ENCODE data around the gene XYLB. TPM values are rescaled to one million over a fixed set of nuclear protein-coding genes. Genes with fewer than 3 reads are reported as not detected.
"Not testable (repeated sequence)": the region's sequence is repeated elsewhere in the genome, so short reads cannot be mapped to it uniquely, and the experiment has no call there.

The XYLB gene
- total and polyA plus RNA-seq, 3 experiments from 2014 or later, result 0.15 to 6.2 (median 5.7) TPM

DNA sequence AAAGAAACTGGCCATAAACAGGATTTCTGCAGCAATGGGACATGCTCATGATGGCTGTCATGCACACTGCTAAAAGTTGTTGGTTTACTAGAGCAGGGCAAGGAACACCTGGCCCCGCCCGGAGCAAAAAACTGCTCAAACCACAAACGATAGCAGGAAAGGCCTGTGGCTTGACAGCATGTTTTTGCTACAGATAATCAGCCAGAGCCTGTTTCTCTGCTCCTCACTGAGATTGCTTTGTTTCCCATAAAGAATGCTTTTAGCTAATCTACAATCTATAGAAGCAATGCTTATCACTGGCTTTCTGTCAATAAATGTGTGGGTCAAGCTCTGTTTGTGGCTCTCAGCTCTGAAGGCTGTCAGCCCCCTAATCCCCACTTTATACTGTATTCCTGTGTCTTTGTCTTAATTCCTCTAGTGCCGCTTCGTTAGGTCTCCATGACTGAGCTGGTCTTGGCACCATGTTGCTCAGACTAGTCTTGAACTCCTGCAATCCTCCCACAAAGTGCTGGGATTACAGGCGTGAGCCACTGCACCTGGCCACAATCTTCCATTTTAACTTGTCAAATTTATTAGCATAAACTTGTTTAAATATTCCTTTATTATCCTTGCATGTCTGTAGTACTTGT lies 80.3 kb downstream of the XYLB start:
- H3K36me3 Mint-ChIP-seq; H3K27me3 Mint-ChIP-seq; H3K9me3 ChIP-seq (ENCODE audit: low read length); H3K27me3 ChIP-seq (ENCODE audit: insufficient read depth, low read length, poor library complexity, severe bottlenecking); H3K36me3 ChIP-seq (ENCODE audit: insufficient read depth, low read length); H3K27ac ChIP-seq (ENCODE audit: low read depth, low read length); POLR2A ChIA-PET; H3K9me3 Mint-ChIP-seq: not testable (repeated sequence)
- peaks cover 30% of the 10 kb centered on the region for H3K4me1 ChIP-seq (ENCODE audit: insufficient read depth, low read length)
- DNase-seq, result peak in 3 of 5 donors; percentile 14 to 50 (median 36)
- CTCF ChIA-PET, result interaction anchor here (1.3 to 2.1 kb wide), 3 partner anchors 28 to 80 kb away, joined by 5 to 9 read pairs (median 5); partner anchors contain the start of gene XYLB
- H3K4me1 Mint-ChIP-seq, result peaks cover 26 to 49% (median 46%) of the 10 kb centered on the region in 3 donors
- H3K4me3 Mint-ChIP-seq, result peak overlapping the region in 6 of 7 donors; percentile 35 to 80 (median 54)
- peak overlapping the region; percentile 48 for H3K4me3 ChIP-seq (ENCODE audit: low read length)
- peak overlapping the region in 5 of 8 donors; percentile 27 to 86 (median 51) for H3K27ac Mint-ChIP-seq

DNA sequence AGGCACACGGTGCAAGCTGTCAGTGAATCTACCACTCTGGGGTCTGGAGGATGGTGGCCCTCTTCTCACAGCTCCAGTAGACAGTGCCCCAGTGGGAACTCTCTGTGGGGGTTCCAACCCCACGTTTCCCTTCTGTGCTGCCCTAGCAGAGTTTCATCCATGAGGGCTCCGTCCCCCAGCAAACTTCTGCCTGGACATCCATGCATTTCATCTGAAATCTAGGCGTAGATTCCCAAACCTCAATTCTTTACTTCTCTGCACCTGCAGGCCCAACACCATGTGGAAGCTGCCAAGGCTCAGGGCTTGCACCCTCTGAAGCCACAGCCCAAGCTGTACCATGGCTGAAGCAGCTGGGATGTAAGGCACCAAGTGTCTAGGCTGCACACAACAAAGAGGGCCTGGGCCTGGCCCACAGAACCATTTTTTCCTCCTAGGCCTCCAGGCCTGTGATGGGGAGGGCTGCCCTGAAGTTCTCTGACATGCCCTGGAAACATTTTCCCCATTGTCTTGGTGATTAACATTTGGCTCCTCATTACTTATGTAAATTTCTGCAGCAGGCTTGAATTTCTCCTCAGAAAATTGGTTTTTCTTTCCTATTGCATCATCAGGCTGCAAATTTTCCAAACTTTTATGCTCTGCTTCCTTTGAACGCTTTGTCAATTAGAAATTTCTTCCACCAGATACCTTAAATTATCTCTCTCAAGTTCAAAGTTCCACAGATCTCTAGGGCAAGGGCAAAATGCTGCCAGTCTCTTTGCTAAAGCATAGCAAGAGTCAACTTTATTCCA lies 86.5 kb downstream of the XYLB start:
- POLR2A ChIA-PET; H3K27ac ChIP-seq (ENCODE audit: low read depth, low read length); H3K27me3 ChIP-seq (ENCODE audit: insufficient read depth, low read length, poor library complexity, severe bottlenecking); H3K36me3 ChIP-seq (ENCODE audit: insufficient read depth, low read length); H3K27me3 Mint-ChIP-seq; H3K4me3 ChIP-seq (ENCODE audit: low read length); DNase-seq; H3K4me3 Mint-ChIP-seq: not testable (repeated sequence)
- peak overlapping the region in 1 of 8 donors; percentile 21 for H3K27ac Mint-ChIP-seq
- H3K36me3 Mint-ChIP-seq, result peaks cover 1 to 35% (median 7%) of the 10 kb centered on the region in 3 donors
- H3K9me3 Mint-ChIP-seq, result peaks cover 23 to 45% (median 42%) of the 10 kb centered on the region in 5 donors
- CTCF ChIA-PET, result interaction anchor here (0.9 kb wide), 1 partner anchor 25 kb away, joined by 3 read pairs; no protein-coding TSS in a partner anchor
- H3K4me1 Mint-ChIP-seq, result peaks cover 7 to 15% (median 14%) of the 10 kb centered on the region in 3 donors
- Histone ChIP-seq H3K4me1 (ENCODE audit: insufficient read depth, low read length) (peaks cover 10% of the 10 kb centered on the region), H3K9me3 (ENCODE audit: low read length) (peaks cover 16% of the 10 kb centered on the region)

DNA sequence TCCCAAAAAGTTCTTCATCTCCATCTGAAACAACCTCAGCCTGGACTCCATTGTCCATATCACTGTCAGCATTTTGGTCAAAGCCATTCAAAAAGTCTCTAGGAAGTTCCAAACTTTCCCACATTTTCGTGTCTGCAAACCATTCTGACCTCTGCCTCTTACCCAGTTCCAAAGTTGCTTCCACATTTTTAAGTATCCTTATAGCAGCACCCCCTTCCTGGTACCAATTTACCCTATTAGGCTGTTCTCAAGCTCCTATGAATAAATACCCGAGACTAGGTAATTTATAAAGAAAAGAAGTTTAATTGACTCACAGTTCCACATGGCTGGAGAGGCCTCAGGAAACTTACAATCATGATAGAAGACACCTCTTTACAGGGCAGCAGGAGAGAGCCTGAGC lies 87.1 kb downstream of the XYLB start:
- H3K27ac ChIP-seq (ENCODE audit: low read depth, low read length); CTCF ChIA-PET; H3K27me3 ChIP-seq (ENCODE audit: insufficient read depth, low read length, poor library complexity, severe bottlenecking); DNase-seq; H3K4me3 ChIP-seq (ENCODE audit: low read length); POLR2A ChIA-PET; H3K4me3 Mint-ChIP-seq; H3K27me3 Mint-ChIP-seq; H3K27ac Mint-ChIP-seq; H3K36me3 ChIP-seq (ENCODE audit: insufficient read depth, low read length): not testable (repeated sequence)
- H3K36me3 Mint-ChIP-seq, result peaks cover 1 to 35% (median 7%) of the 10 kb centered on the region in 3 donors
- Histone ChIP-seq H3K4me1 (ENCODE audit: insufficient read depth, low read length) (peaks cover 11% of the 10 kb centered on the region), H3K9me3 (ENCODE audit: low read length) (peaks cover 20% of the 10 kb centered on the region)
- H3K9me3 Mint-ChIP-seq, result peaks cover 23 to 45% (median 44%) of the 10 kb centered on the region in 5 donors
- H3K4me1 Mint-ChIP-seq, result peaks cover 6 to 15% (median 14%) of the 10 kb centered on the region in 3 donors

DNA sequence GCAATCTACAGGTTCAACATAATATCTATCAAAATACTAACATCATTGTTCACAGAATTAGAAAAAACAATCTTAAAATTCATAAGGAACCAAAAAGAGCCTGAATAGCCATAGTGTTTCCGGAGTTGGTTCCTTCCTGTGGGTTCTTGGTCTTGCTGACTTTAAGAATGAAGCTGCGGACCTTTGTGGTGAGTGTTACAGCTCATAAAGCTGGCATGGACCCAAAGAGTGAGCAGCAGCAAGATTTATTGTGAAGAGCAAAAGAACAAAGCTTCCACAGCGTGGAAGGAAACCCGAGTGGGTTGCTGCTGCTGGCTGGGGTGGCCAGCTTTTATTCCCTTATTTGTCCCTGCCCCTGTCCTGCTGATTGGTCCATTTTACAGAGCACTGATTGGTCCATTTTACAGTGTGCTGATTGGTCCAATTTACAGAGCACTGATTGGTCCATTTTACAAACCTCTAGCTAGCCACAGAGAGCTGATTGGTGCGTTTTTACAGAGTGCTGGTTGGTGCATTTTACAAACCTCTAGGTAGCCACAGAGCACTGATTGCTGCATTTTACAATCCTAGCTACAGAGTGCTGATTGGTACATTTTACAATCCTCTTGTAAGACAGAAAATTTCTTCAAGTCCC lies 92.0 kb downstream of the XYLB start:
- Mint-ChIP-seq H3K9me3 (peaks cover 11 to 33% (median 24%) of the 10 kb centered on the region in 5 donors), H3K36me3 (peaks cover 0 to 17% (median 4%) of the 10 kb centered on the region in 3 donors), H3K4me3 (peak overlapping the region in 3 of 7 donors; percentile 7 to 35 (median 28)), H3K27ac (peak overlapping the region in 2 of 8 donors; percentile 16 to 71), H3K4me1 (peaks cover 6 to 12% (median 11%) of the 10 kb centered on the region in 3 donors)
- CTCF ChIA-PET, result interaction anchor here (1.4 to 1.5 kb wide), 2 partner anchors 17 to 92 kb away, joined by 3 to 4 read pairs; partner anchors contain the start of gene XYLB
- H3K27me3 ChIP-seq (ENCODE audit: insufficient read depth, low read length, poor library complexity, severe bottlenecking); H3K4me3 ChIP-seq (ENCODE audit: low read length); H3K27me3 Mint-ChIP-seq; H3K36me3 ChIP-seq (ENCODE audit: insufficient read depth, low read length); POLR2A ChIA-PET; H3K4me1 ChIP-seq (ENCODE audit: insufficient read depth, low read length); H3K27ac ChIP-seq (ENCODE audit: low read depth, low read length): not testable (repeated sequence)
- peaks cover 12% of the 10 kb centered on the region for H3K9me3 ChIP-seq (ENCODE audit: low read length)
- peak in 3 of 5 donors; percentile 10 to 54 (median 53) for DNase-seq

DNA sequence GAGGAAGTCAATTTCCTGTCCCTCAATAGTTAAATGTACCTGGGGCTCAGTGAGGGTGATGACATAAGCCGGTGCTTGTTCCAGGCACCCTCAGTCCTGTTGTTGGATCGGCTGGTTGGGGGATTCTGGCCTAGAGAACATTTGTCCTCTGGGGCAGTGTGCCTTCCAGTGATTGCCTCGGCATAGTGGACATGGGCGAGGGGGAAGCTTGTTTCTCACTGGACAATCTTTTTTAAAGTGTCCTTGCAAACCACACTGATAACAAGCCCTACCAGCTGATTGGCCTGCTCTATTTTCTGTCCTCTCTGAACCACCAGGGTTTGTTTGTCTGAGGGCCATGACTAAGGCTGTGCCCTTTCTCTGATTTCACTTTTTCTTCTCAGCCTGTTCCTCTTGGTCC lies 96.6 kb downstream of the XYLB start:
- POLR2A ChIA-PET, result interaction anchor here (0.6 to 0.7 kb wide), 2 partner anchors 8 to 47 kb away, joined by 3 to 6 read pairs; no protein-coding TSS in a partner anchor

DNA sequence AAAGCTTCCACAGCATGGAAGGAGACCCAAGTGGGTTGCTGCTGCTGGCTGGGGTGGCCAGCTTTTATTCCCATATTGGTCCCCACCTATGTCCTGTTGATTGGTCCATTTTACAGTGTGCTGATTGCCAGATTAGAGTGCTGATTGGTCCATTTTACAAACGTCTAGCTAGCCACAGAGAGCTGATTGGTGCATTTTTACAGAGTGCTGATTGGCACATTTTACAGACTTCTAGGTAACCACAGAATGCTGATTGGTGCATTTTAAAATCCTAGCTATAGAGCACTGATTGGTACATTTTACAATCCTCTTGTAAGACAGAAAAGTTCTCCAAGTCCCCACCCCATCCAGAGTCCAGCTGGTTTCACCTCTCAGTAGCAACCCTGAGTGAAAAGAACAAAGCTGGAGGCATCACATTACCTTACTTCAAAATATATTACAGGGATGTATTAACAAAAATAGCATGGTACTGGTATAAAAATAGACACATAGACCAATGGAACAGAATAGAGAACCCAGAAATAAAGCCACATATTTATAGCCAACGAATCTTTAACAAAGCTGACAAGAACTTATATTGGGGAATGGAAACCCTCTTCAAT lies 99.6 kb downstream of the XYLB start:
- no peak overlapping the region for H3K4me3 ChIP-seq (ENCODE audit: low read length)
- Mint-ChIP-seq H3K36me3 (peaks cover 0 to 9% (median 0%) of the 10 kb centered on the region in 3 donors), H3K27ac (no peak overlapping the region), H3K4me1 (no peaks in the 10 kb centered on the region), H3K9me3 (no peaks in the 10 kb centered on the region), H3K4me3 (peak overlapping the region in 1 of 7 donors; percentile 21), H3K27me3 (peaks cover 9 to 12% of the 10 kb centered on the region in 2 donors)
- ChIA-PET POLR2A (no interaction called here), CTCF (no interaction called here)
- no peaks in the 10 kb centered on the region for H3K4me1 ChIP-seq (ENCODE audit: insufficient read depth, low read length)
- H3K27ac ChIP-seq (ENCODE audit: low read depth, low read length), result no peak overlapping the region
- no peaks in the 10 kb centered on the region for H3K36me3 ChIP-seq (ENCODE audit: insufficient read depth, low read length)
- H3K9me3 ChIP-seq (ENCODE audit: low read length), result no peaks in the 10 kb centered on the region
- DNase-seq, result no peak
- no peaks in the 10 kb centered on the region for H3K27me3 ChIP-seq (ENCODE audit: insufficient read depth, low read length, poor library complexity, severe bottlenecking)

More for the DNA sequence above, 96.6 kb downstream of the XYLB start:
- H3K4me3 ChIP-seq (ENCODE audit: low read length); H3K9me3 Mint-ChIP-seq; DNase-seq; H3K4me3 Mint-ChIP-seq; H3K4me1 ChIP-seq (ENCODE audit: insufficient read depth, low read length); H3K4me1 Mint-ChIP-seq; H3K36me3 Mint-ChIP-seq; H3K9me3 ChIP-seq (ENCODE audit: low read length); H3K27ac Mint-ChIP-seq; H3K36me3 ChIP-seq (ENCODE audit: insufficient read depth, low read length); H3K27me3 ChIP-seq (ENCODE audit: insufficient read depth, low read length, poor library complexity, severe bottlenecking); H3K27ac ChIP-seq (ENCODE audit: low read depth, low read length): not testable (repeated sequence)
- CTCF ChIA-PET, result interaction anchor here (0.6 kb wide), 1 partner anchor 132 kb away, joined by 3 read pairs; no protein-coding TSS in a partner anchor
- H3K27me3 Mint-ChIP-seq, result peaks cover 5 to 11% of the 10 kb centered on the region in 2 donors

DNA sequence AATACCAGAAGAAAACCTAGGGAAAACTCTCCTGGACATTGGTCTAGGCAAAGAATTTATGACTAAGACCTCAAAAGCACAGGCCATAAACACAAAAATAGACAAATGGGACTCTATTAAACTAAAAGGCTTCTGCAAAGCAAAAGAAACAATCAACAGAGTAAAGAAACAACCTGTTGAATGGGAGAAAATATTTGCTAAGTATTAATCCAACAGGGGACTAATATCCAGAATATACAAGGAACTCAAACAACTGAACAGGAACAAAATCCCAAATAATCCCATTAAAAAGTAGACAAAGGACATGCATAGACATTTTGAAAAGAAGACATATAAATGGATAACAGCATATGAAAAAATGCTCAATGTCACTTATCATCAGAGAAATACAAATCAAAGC lies 100.2 kb downstream of the XYLB start:
- H3K4me3 Mint-ChIP-seq, result no peak overlapping the region
- H3K4me1 Mint-ChIP-seq, result no peaks in the 10 kb centered on the region
- ChIA-PET POLR2A (no interaction called here), CTCF (no interaction called here)
- no peak overlapping the region for H3K4me3 ChIP-seq (ENCODE audit: low read length)
- H3K36me3 ChIP-seq (ENCODE audit: insufficient read depth, low read length), result no peaks in the 10 kb centered on the region
- H3K27ac ChIP-seq (ENCODE audit: low read depth, low read length), result no peak overlapping the region
- H3K4me1 ChIP-seq (ENCODE audit: insufficient read depth, low read length), result no peaks in the 10 kb centered on the region
- peaks cover 0 to 9% (median 0%) of the 10 kb centered on the region in 3 donors for H3K36me3 Mint-ChIP-seq
- H3K27me3 ChIP-seq (ENCODE audit: insufficient read depth, low read length, poor library complexity, severe bottlenecking), result no peaks in the 10 kb centered on the region
- no peak for DNase-seq
- H3K9me3 Mint-ChIP-seq, result no peaks in the 10 kb centered on the region
- H3K27ac Mint-ChIP-seq, result no peak overlapping the region
- H3K9me3 ChIP-seq (ENCODE audit: low read length), result no peaks in the 10 kb centered on the region
- H3K27me3 Mint-ChIP-seq, result peaks cover 9 to 12% of the 10 kb centered on the region in 2 donors
